ENCODE measurements around the gene NEUROG3.

Gene NEUROG3, protein sequence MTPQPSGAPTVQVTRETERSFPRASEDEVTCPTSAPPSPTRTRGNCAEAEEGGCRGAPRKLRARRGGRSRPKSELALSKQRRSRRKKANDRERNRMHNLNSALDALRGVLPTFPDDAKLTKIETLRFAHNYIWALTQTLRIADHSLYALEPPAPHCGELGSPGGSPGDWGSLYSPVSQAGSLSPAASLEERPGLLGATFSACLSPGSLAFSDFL

DNA sequence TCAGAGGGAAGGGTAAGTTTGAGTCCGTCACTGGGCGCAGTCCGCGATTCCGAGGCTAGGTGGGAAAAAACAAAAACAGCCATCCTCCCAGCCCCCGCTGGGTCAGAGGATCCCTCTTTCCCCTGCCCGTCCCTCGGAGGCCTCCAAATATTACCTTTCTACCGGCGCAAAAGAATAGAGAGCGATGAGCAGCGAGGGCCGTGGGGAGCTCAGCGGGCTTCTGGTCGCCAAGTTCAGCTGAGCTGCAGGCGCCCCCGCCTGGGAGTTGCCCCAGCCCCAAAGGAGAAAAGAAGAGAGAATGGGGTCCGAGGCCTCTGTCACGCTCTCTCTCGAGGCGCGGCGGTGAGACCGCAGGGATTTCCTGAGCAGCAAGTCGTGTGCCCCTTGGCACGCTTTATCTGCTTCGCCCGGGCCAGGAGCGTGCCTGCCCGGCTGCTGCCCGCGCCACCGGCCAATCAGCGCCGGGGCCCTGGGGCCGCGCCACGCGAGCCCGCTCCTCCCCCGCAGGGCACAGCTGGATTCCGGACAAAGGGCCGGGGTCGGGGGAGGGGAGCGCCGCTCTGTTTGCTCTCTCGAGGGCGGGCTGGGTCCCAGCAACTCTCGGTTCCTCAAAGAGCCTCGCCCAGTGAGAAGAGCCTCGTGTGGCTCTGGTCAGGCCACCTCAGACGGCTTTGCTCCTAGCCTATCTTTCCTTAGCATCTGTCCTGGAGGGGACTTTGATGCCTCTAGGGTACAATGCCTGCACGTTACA is at the start of gene NEUROG3:
Gene NEUROG3 (minus strand): TSS at position 367 of the 751 bp plus-strand sequence. CDS start 379 bp downstream, outside the sequence.
- peak; percentile 40 for DNase-seq

DNA sequence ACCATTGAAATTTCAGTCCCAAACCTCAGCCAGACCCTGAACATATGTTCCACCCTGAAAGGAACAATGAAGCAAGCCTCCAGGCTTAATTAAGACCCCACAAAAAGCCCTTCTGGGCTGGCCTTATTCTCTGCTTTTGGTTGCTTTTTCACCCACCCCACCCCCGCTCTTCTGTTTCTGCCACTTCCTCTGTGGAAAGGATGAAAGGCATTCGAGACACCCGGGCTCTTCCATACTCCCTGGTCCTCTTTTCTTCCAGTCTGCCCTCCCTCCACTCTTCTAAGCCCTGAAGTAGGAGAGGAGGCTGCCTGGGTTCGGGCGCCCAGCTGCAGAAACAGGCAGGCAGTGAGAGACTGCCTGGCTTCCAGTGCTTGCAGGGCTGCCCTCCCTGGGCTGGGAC is 47.4 kb upstream of the NEUROG3 start:
- DNase-seq, result no peak

DNA sequence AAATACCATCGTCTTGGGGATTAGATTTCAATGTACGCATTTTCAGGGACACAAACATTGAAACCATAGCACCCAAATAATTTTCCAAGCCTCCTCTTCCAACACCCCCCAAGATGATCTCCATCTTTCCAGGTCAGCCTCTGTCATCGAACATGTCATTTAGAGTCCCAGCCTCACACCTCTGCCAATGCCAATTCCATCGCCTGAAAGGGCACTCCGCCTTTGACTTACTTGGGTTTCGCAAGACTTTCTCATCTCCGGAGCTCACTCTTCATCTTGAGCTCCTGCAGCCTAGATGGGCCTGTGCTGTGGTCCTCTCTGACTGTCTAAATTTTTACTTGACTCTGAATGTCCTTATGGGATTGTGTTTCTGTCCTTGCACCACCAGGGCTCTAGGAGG is 46.4 kb upstream of the NEUROG3 start:
- DNase-seq, result no peak

DNA sequence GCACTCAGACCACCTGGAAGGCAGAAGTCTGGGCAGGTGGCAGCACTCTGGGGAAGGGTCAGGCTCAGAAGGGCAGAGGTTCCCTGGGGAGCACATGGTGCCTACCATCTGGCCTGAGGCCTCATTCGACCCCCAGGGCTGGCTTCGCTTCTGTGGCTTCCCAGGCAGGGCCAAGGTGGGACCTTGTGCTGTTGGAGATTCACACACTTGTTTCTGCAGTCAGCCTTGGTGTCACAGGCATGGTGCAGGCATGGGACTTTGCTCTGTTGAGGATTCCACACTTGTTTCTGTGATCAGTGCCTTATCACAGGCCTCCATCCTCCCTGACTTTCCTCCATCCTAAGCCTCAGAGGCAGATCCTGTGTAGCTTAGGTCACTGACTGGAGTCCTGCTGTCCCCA is 45.5 kb upstream of the NEUROG3 start:
- DNase-seq, result no peak

DNA sequence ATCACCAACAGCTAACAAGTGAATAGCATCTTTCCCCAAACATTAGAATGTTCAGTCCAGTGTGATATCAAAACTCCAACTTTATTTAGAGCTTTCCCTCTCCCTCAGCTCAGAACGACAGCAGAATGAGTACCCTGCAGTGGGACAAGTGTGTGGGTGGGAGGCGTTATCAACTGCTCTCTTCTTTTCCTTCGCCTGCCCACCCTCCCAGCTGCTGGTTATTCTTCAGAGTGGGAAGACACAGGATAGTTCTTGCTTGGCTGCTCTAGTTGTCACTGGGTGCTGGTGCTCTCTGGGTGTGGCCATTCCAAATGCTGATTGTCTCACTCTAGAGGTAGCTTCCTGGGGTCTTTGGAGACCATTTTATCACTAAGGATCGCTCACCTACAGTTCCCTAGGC is 43.1 kb upstream of the NEUROG3 start:
- no peak for DNase-seq

DNA sequence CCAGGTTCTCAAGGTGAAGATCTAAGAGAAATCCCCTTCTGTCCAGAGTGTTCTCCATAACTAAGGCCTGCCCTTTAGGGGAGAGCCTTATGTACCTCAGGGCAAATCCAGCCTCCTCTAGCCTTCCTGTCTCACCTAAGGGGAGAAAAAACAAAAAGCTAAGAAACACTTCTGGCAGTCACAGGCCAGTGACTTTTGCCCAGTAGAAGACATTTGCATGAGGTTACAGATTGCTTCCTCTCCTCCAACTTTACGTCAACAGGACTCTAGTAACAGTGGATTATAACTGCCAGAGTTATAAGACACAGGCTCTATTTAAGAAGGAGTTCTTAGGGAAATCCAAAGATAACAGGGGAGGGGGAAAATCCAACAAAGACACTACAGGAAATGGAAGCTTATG is 40.9 kb upstream of the NEUROG3 start:
- DNase-seq, result no peak

DNA sequence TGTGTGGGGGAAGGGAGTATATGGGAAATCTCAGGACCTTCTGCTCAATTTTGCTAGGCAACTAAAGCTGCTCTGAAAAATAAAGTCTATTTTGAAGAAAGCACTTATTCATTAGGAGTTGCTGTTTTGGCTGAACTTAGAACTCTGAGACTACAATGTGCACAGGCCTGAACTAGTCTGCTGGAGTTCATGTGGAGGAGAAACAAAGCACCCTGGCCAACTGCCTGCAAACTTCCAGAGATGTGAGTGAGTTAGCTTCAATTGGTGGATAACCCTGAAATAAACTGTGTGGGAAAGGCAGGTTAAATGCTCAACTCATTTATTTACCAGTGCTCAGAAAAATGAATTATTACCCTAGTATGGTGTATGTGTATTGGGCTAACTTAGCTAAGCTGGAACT is 39.5 kb upstream of the NEUROG3 start:
- no peak for DNase-seq

DNA sequence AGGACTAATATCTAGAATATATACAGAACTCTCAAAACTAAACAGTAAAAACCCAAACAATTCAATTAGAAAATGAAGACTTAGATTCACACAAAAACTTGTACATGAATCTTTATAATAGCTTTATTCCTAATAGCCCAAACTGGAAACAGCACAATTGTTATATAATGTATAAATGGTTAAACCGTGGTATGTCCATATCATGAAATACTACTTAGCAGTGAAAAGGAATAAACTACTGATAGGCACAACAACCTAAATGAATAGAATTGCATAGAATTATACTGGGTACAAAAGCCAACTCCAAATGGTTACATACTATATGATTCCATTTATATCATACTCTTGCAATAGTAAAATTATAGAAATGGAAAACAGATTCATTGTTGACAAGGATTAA is 35.9 kb upstream of the NEUROG3 start:
- no peak for DNase-seq

DNA sequence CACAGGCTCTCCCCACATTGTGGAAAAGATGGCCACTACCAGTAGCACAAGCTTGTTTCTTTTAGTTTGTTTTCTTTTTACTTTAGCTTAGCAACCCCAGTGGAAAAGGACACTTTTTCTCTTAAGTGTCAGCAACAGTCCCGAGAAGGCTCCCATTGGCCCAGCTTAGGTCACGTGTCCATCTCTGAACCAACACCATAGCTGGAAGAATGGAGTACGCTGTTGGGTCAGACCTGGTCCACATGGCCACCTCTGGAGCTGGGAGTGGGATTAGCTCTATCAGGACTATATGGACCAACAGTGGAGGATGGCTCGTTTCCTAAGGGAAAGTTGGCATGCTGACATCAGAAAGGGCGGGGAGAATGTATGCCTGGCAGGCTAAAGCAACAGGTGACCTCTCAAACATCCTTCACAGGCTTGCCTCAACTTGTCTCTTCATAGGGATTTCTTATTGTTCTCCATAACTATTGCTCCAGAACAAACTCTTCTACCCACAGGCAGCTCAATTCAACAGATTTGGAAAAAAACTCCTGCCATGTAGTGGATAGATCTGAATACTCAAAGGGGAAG is 27.6 kb upstream of the NEUROG3 start:
- no peak for DNase-seq

DNA sequence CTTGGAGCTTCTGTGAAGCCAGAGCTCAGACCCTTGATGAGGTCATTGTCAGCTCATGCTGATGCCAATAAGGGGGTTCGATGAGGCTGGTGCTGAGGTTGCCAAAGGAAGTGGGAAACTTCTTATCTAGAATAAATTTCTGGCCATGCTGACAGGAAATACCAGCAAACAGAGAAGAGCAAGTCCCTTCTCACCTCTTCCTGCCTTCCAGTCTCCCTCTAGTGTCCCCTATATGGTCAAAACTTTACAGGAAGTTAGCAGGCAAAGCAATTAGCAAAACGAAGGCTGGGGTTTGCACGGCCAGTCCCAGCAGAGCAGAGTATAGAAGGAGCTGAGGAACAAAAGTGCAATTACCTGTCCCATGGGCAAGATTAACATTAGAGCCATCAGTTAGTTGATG is 15.1 kb upstream of the NEUROG3 start:
- DNase-seq, result peak; percentile 17

DNA sequence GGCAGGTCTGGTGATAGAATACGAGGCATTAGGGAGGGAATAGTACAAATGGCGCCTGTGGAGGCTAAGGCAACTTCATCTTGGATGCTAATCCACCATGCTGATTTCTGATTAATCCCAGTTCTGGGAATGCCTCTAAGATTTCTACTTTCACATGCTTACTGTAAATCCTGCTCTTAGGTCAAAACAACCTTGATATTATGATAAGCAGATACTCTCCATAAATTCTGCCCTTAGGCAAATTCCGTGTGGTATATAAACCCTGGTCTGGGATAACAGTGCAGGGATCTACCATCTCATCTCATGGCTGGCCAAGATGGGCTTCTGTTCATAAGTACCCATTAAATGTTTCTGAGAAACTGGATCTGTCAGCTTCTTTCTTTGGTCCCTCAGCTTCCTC is 11.4 kb upstream of the NEUROG3 start:
- no peak for DNase-seq

DNA sequence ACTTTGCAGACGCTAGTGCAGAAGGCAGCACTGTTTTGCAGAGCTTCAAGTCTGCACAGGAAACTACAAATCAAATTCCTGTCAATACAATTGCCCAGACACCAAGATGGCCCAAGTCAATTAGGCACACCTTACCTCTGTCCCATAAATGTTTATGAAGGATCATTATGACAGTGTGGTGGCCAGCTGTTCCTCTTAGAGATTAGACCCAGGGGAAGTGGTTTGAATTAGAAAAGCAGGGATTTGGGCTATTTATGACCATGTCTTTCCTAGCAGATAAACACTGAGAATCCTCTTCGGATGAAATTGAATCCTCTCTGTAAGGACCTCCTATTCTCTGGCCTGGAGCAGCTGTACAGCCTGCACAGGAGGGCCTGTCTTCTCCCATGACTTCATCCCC is 9.9 kb upstream of the NEUROG3 start:
- no peak for DNase-seq

DNA sequence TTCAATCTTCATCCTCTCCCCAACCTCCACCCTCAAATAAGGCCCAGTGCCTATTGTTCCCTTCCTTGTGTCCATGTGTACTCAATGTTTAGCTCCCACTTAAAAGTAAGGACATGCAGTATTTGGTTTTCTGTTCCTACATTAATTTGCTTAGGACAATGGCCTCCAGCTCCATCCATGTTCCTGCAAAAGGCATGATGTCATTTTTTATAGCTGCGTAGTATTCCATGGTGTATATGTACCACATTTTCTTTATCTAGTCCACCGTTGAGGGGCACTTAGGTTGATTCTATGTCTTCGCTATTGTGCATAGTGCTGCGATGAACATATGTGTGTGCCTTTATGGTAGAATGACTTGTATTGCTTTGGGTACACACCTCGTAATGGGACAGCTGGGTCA is 7.2 kb upstream of the NEUROG3 start:
- DNase-seq, result no peak

DNA sequence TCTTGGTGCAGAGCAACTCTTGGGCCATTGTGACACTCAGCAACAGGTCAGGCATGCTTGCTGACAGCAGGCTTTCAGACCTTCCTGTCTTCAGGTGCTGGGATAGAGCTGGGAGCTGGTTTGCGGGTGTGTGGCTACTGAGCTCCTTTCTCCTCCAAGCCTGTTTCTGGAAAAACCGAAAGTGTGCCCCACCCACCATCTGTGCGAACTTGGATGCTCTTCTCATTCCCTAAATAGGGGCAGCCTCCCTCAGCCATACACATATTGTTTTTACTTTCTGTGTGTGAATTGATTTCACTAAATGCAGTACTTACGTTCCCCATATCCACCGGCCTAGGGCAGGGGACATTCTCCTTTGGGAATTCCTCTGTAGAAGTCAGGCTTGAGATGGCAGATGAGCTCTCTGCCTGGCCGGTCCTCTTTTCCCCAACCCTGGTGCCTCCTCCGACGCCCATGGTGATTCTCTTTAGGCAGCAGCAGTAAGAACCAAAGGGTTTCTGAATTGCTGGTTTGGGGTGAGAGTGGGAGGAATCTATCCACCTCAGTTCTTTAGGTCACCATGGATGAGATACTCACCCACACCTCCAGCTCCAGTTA is 6.3 kb upstream of the NEUROG3 start:
- DNase-seq, result no peak

DNA sequence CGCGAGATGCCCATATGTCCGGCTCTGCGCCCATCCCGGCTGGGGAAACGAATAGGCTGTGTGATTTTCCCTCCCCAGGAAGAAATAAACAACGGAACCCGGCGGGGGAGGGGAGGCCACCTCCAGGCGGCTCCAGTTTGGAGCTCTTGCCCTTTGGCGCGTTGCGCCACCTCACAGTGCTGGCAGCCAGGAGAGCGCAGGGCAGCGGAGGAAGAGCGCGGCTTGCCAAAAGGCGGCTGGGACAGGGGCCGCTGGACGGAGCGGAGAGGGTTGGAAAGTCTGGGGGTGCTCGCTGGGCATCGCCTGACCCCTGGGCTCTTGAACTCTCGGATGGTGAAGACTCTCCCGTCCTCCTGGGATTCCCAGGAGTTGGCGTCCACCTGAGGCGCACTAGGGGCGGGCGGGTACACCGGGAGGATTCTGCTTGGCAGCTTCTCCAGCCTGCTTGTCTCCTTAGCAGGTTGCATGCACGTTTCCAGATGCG is 5.3 kb upstream of the NEUROG3 start:
- DNase-seq, result no peak

DNA sequence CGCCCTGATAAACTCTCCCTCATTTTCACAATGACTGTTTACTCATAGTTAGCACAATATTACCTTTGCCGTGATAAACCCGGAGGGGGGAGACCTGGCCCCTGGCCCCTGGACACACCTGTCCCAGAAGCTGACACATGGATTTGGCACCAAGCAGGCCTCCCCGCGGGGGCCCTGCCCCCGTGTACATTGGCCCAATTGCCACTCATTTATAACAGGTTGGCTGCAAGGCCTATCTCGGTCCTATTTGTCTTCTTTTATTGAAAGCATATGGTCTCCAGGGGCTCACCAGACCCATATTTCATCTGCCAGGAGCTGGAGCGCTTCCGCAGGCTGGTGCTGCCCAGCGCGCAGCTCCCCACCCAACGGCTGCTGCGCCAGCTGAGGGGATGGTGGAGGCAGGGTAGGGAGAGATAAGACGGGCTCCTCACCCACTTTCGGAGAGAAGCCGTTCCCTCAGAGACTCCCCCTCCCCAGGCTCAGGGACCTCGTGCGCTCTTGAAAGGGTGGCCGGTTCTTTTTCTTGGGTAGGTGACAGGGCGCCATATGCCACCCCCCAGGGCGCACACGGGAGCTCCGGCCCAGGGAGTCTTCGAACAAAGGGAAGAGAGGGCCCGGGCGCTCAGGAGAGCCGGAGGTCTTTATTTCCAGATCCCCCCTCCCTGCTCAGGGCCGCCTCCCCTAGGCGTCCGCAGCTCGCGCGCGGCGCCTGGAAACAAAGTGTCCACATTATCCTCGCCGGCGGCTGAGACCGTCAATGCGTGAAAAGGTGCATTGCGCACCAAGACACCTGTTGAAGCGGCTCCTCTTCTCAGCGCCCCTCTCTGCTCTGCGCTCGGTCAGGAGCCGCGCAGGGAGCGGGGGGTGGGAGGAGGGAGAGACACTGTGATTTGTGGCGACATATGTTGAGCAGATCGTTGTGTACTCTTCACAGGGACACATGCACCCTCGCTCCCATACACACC is 4.3 kb upstream of the NEUROG3 start:
- no peak for DNase-seq

DNA sequence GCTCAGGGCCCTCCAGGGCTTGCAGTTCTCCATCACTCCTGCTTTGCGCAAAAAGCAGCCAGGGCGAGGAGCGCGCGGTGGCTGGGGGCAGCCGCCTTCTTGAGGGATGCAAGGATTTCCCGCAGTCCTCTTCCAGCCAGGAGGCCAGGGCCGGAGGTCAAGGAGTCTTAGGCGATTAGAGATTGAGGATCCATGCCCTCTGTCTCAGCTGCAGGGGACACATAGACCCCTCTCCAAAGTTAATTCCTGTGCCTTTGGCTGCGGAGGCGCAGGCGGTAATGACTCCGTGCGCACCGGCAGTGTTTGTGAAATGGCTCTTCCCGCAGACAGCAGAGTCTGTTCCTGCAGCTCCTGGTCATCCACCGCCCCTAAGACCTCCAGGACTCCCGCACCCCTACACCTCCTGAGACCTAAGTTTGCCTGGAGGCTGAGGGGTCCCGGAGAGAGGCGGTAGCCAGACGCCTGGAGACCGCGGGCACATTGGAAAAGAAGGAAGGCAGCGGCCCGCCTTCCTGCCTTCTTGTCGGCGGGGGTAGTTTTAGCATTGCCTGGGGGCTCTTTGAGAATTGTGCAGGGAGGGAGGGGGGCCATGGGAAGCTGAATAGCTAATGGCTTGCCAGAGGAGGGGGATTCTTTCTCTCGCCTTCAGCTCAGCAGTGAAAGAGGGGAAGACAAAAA is 3.3 kb upstream of the NEUROG3 start:
- no peak for DNase-seq

DNA sequence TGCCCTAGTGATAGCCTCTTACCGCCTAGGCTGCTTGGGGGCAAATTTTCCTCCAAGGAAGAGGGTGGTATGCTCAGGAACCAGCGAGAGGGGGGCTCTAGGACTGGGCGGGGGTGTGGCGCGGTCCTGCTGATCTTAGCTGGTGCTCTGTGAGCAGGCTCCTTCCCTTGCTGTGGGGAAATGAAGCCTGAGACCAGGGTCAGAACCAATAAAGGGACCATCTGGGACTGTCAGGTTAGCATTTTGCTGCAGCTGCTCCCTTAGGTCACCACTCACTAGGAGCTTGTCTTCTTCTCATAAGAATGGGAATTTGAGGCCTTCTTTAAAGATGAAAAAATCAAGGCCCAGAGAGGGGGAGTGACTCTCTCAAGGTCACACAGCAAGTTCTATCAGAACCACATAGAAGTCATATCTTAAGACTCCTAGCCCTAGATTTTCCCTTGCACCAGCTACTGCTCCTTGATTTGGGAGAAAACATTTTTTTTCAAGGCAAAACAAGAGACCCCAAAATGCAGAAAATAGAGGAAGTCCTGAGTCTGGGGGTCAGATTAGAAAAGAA is 2.0 kb upstream of the NEUROG3 start:
- DNase-seq, result no peak

DNA sequence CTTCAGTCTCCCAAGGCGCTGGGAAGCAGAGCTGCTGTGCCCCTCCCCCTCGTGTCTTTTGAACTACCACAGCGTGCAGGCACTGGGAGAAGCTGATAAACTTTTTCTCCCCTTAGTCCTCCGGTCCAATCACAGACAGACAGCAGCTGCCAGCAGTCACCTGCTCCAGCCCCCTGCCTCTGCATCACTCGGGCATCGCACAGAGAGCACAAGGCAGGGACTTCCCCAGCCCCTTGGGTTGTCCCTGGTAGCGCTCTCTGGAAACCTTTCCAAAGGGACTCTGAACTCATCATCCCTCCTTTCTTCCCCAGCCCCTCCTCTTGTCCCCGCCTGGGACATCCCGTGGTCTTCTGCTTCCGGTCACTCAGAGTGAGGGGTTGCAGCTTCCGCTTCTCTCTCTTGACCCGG is 1.4 kb upstream of the NEUROG3 start:
- no peak for DNase-seq

DNA sequence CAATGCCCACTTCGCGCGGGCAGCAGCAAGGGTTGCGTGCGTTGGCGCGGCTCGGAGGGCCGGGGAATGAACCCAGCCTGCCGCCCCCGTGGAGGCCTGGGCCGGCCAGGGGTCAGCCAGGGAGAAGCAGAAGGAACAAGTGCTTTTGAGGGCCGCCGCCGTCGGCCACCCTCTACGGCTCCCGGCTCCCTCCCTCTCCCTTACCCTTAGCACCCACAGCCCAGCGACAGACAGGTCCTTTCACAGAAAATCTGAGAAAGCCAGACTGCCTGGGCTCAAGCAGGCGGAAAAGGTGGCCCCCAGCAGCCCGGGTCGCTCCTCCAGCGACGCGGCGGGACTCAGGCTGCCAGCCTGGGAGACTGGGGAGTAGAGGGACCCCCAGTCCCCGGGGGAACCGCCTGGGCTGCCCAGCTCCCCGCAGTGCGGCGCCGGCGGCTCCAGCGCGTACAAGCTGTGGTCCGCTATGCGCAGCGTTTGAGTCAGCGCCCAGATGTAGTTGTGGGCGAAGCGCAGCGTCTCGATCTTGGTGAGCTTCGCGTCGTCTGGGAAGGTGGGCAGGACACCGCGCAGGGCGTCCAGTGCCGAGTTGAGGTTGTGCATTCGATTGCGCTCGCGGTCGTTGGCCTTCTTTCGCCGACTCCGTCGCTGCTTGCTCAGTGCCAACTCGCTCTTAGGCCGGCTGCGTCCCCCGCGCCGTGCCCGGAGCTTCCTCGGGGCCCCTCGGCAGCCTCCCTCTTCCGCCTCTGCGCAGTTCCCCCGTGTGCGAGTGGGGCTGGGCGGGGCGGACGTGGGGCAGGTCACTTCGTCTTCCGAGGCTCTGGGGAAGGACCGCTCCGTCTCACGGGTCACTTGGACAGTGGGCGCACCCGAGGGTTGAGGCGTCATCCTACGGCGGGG is 815 bp downstream of the NEUROG3 start:
- DNase-seq, result peak; percentile 7
